HL-60 (cell line): ENCODE results near the gene TMEM108.

Experiments
- DNase-seq, 2 experiments: peaks; one replicate each; pipeline ENCODE4 v3.0.0-alpha.2; 2010 to 2020; ENCODE audit warnings: low read depth in 1 of 2, low spot score in 1 of 2
- H3K27ac ChIP-seq: fragments of 250-450 bp; sonication (Bioruptor Pico); replicated peaks from 2 replicates; pipeline ENCODE4 v1.5.1; 2020; ENCODE audit warnings: mild to moderate bottlenecking, moderate library complexity
- H3K27me3 ChIP-seq: fragments of 250-450 bp; sonication (Bioruptor Pico); 2 replicates; pipeline ENCODE4 v1.5.1; 2021; ENCODE audit warnings: mild to moderate bottlenecking, moderate library complexity; ENCODE audit not compliant: insufficient read depth, poor library complexity, severe bottlenecking
- H3K4me3 ChIP-seq: replicated peaks from 2 replicates; pipeline ENCODE4 v1.5.1; 2011; ENCODE audit warnings: mild to moderate bottlenecking, control low read depth, low read length; ENCODE audit not compliant: insufficient read depth
- GABPA ChIP-seq: IDR thresholded peaks from 2 replicates; pipeline ENCODE4 v1.6.1; 2012; ENCODE audit warnings: low read depth
- POLR2AphosphoS5 ChIP-seq: IDR thresholded peaks from 2 replicates; pipeline ENCODE4 v1.6.1; 2012; ENCODE audit warnings: low read depth
- SPI1 ChIP-seq: IDR thresholded peaks from 2 replicates; pipeline ENCODE4 v1.6.1; 2012; ENCODE audit warnings: low read depth, mild to moderate bottlenecking, borderline replicate concordance
- TF ChIP-seq, protein P1 (sequence below): IDR thresholded peaks from 2 replicates; pipeline ENCODE4 v1.6.1; 2012; ENCODE audit warnings: low read depth; ENCODE audit not compliant: insufficient replicate concordance
- TF ChIP-seq, protein P2 (sequence below): IDR thresholded peaks from one replicate; pipeline ENCODE4 v1.5.1; 2011; ENCODE audit warnings: low read length, control low read depth, inconsistent platforms; ENCODE audit not compliant: insufficient read depth

Gene TMEM108

DNA sequence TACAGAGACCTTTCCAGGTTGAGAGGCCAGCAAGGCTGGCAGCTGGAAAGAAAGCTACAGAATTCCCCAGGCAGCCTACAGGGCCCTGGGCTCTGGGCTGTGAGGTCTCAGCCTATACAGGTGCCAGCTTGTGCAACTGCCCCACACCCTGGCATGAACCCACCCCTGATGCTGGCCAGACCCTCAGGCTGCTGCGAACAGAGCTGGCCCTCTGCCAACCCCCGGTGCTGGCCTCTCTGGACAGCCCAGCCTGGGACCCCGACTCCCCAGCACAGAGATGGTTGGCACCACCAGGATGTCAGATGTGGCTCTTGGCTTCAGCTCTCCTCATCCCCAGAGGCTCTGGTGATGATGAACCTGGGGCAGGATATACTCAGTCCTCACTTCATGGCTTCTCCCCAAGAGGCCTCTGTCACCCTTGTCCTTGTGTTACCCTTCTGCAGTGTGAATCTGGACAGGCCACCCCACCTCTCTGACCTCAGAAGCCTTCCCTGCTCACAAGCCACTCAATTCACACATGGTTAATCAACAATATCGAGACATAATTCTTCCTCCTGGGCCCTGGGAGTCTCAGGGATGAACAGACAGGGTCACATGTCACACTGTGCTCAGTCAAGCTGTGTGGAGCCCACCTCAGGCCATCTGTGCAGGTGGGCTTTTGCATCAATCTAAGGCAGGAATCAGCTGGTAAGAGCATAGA is 350.7 kb downstream of the TMEM108 start:
- Histone ChIP-seq H3K27ac (no peak overlapping the region), H3K27me3 (peaks cover 5% of the 10 kb centered on the region), H3K4me3 (no peak overlapping the region)
- TF ChIP-seq POLR2AphosphoS5 = no peak
- TF ChIP-seq, protein P1, sequence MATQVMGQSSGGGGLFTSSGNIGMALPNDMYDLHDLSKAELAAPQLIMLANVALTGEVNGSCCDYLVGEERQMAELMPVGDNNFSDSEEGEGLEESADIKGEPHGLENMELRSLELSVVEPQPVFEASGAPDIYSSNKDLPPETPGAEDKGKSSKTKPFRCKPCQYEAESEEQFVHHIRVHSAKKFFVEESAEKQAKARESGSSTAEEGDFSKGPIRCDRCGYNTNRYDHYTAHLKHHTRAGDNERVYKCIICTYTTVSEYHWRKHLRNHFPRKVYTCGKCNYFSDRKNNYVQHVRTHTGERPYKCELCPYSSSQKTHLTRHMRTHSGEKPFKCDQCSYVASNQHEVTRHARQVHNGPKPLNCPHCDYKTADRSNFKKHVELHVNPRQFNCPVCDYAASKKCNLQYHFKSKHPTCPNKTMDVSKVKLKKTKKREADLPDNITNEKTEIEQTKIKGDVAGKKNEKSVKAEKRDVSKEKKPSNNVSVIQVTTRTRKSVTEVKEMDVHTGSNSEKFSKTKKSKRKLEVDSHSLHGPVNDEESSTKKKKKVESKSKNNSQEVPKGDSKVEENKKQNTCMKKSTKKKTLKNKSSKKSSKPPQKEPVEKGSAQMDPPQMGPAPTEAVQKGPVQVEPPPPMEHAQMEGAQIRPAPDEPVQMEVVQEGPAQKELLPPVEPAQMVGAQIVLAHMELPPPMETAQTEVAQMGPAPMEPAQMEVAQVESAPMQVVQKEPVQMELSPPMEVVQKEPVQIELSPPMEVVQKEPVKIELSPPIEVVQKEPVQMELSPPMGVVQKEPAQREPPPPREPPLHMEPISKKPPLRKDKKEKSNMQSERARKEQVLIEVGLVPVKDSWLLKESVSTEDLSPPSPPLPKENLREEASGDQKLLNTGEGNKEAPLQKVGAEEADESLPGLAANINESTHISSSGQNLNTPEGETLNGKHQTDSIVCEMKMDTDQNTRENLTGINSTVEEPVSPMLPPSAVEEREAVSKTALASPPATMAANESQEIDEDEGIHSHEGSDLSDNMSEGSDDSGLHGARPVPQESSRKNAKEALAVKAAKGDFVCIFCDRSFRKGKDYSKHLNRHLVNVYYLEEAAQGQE = no peak
- TF ChIP-seq SPI1 = no peak
- no peak for TF ChIP-seq GABPA
- TF ChIP-seq, protein P2, sequence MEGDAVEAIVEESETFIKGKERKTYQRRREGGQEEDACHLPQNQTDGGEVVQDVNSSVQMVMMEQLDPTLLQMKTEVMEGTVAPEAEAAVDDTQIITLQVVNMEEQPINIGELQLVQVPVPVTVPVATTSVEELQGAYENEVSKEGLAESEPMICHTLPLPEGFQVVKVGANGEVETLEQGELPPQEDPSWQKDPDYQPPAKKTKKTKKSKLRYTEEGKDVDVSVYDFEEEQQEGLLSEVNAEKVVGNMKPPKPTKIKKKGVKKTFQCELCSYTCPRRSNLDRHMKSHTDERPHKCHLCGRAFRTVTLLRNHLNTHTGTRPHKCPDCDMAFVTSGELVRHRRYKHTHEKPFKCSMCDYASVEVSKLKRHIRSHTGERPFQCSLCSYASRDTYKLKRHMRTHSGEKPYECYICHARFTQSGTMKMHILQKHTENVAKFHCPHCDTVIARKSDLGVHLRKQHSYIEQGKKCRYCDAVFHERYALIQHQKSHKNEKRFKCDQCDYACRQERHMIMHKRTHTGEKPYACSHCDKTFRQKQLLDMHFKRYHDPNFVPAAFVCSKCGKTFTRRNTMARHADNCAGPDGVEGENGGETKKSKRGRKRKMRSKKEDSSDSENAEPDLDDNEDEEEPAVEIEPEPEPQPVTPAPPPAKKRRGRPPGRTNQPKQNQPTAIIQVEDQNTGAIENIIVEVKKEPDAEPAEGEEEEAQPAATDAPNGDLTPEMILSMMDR = no peak
- no peak for DNase-seq

DNA sequence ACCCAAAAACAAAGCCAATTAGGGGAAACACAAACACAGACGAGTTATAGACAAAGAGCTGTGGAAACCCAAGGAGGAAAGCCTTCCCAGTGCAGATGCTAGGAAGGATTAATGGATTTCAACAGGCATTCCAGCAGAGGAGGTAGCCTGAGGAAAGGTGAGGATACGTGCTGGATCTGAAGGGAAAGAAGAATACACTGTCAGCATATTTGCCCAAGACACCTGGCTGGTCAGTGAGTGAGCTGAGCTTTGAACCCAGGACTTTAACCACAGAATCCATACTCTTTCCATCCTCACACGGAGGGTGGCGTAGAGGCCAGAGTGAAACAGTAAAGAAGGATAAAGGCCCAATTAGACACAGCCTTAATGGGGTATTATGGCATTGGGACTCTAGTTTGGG is 352.5 kb downstream of the TMEM108 start:
- no peak for TF ChIP-seq SPI1
- TF ChIP-seq, protein P1 = no peak
- TF ChIP-seq, protein P2 = no peak
- TF ChIP-seq POLR2AphosphoS5 = no peak
- TF ChIP-seq GABPA = no peak
- no peak for DNase-seq
- Histone ChIP-seq H3K27me3 (peaks cover 3% of the 10 kb centered on the region), H3K27ac (no peak overlapping the region), H3K4me3 (no peak overlapping the region)

DNA sequence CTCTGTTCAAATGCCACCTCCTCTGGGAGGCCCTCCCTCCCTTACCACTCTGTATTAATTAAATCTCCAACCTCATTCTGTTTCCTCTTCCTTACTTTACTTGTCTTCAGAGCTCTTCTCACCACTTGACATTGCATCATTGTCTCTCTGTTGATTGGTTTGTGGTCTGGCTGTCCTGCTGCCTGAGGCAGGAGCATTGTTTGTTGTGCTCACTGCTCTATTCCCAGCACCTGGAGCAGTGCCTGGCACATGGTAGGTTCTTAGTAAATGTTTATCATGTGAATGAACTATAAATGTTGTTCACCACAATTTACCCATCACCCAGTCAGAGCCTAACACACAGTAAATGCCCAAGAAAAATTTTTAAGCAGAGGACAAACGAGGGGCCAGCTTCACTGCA is 355.0 kb downstream of the TMEM108 start:
- peak in 1 of 2 experiments; percentile 33 for DNase-seq
- H3K4me3 ChIP-seq = no peak overlapping the region
- H3K27me3 ChIP-seq = no peaks in the 10 kb centered on the region
- TF ChIP-seq SPI1 = no peak
- TF ChIP-seq GABPA = no peak
- no peak for TF ChIP-seq POLR2AphosphoS5
- TF ChIP-seq, protein P1 = no peak
- TF ChIP-seq, protein P2 = no peak
- no peak overlapping the region for H3K27ac ChIP-seq
